DND-41 (cell line): Measurements from ENCODE around the gene DYSF.

Source experiments
- ATAC-seq: fragments of 200-7000 bp; cut with Tn5 transposase; 3 replicates; pipeline ENCODE4 v1.9.1; 2021; ENCODE audit warnings: low read depth; ENCODE audit not compliant: insufficient read depth
- DNase-seq: peaks from one replicate; pipeline ENCODE4 v3.0.0-alpha.2; 2020
- H2AFZ ChIP-seq: 2 replicates; pipeline ENCODE4 v1.6.0; 2012; ENCODE audit warnings: low read depth, low read length
- H3K27ac ChIP-seq: 2 replicates; pipeline ENCODE4 v1.5.1; 2012; ENCODE audit warnings: low read length, inconsistent platforms
- H3K27me3 ChIP-seq: fragments of 200-600 bp; sonication (generic); 2 replicates; pipeline ENCODE4 v1.6.0; 2012; ENCODE audit warnings: low read length, mild to moderate bottlenecking, inconsistent platforms; ENCODE audit not compliant: insufficient read depth, poor library complexity
- H3K36me3 ChIP-seq: 2 replicates; pipeline ENCODE4 v1.5.1; 2012; ENCODE audit warnings: low read length, inconsistent platforms; ENCODE audit not compliant: insufficient read depth
- H3K4me1 ChIP-seq: 2 replicates; pipeline ENCODE4 v1.5.1; 2012; ENCODE audit warnings: mild to moderate bottlenecking, low read length; ENCODE audit not compliant: insufficient read depth
- H3K4me2 ChIP-seq: 2 replicates; pipeline ENCODE4 v1.6.0; 2012; ENCODE audit warnings: mild to moderate bottlenecking, moderate library complexity, low read length, inconsistent platforms; ENCODE audit not compliant: insufficient read depth
- H3K4me3 ChIP-seq, 2 experiments: fragments of 200-600 bp in 1 of 2; shearing (Covaris generic) in 1 of 2; 2 replicates each; pipeline ENCODE4 v1.5.1; 2012 to 2016; ENCODE audit warnings: inconsistent platforms in 2 of 2, low read length in 2 of 2, mild to moderate bottlenecking in 2 of 2, low read depth in 1 of 2, moderate library complexity in 1 of 2
- H3K79me2 ChIP-seq: 2 replicates; pipeline ENCODE4 v1.6.0; 2012; ENCODE audit warnings: low read length, inconsistent platforms; ENCODE audit not compliant: insufficient read depth
- H3K9ac ChIP-seq: 2 replicates; pipeline ENCODE4 v1.6.0; 2012; ENCODE audit warnings: low read depth, mild to moderate bottlenecking, inconsistent platforms, low read length, moderate library complexity
- H3K9me3 ChIP-seq: 2 replicates; pipeline ENCODE4 v1.5.1; 2012; ENCODE audit warnings: low read length, moderate library complexity, mild to moderate bottlenecking, inconsistent platforms; ENCODE audit not compliant: insufficient read depth, severe bottlenecking
- H4K20me1 ChIP-seq: 2 replicates; pipeline ENCODE4 v1.6.0; 2012; ENCODE audit warnings: low read length; ENCODE audit not compliant: insufficient read depth
- CTCF ChIP-seq: IDR thresholded peaks from 2 replicates; pipeline ENCODE4 v1.5.1; 2012; ENCODE audit warnings: borderline replicate concordance, low read length, moderate library complexity, mild to moderate bottlenecking; ENCODE audit not compliant: poor library complexity, severe bottlenecking; ENCODE audit errors: extremely low read depth
- EZH2 ChIP-seq: IDR thresholded peaks from 3 replicates; pipeline ENCODE4 v1.6.1; 2012; ENCODE audit warnings: borderline replicate concordance, low read depth, mild to moderate bottlenecking, moderate library complexity, low read length, inconsistent platforms; ENCODE audit not compliant: severe bottlenecking

DYSF gene

GRCh38 chr2:71601136-71602114 is 148.1 kb downstream of the DYSF start:
- TF ChIP-seq EZH2 = no peak
- TF ChIP-seq CTCF = no peak

GRCh38 chr2:71602115-71602495 is 148.7 kb downstream of the DYSF start:
- H3K4me2 ChIP-seq = no peak overlapping the region
- ATAC-seq (no peak), DNase-seq (no peak)
- H4K20me1 ChIP-seq = no peaks in the 10 kb centered on the region
- H3K4me1 ChIP-seq = no peaks in the 10 kb centered on the region
- H3K27ac ChIP-seq = no peak overlapping the region
- no peaks in the 10 kb centered on the region for H3K79me2 ChIP-seq
- no peaks in the 10 kb centered on the region for H3K36me3 ChIP-seq
- no peak overlapping the region for H3K9ac ChIP-seq
- H3K27me3 ChIP-seq = peaks cover 19% of the 10 kb centered on the region
- H2AFZ ChIP-seq = no peak overlapping the region
- H3K9me3 ChIP-seq = no peaks in the 10 kb centered on the region
- H3K4me3 ChIP-seq = no peak overlapping the region
- TF ChIP-seq CTCF = no peak
- no peak for TF ChIP-seq EZH2

More at GRCh38 chr2:71601136-71602114, 148.1 kb downstream of the DYSF start:
- Histone ChIP-seq H3K4me3 (no peak overlapping the region), H3K4me2 (no peak overlapping the region), H3K27me3 (peaks cover 19% of the 10 kb centered on the region), H3K79me2 (no peaks in the 10 kb centered on the region), H3K27ac (no peak overlapping the region), H2AFZ (no peak overlapping the region), H3K36me3 (no peaks in the 10 kb centered on the region), H3K4me1 (no peaks in the 10 kb centered on the region), H4K20me1 (no peaks in the 10 kb centered on the region), H3K9ac (no peak overlapping the region), H3K9me3 (no peaks in the 10 kb centered on the region)
- DNase-seq = no peak
- no peak for ATAC-seq

DNA sequence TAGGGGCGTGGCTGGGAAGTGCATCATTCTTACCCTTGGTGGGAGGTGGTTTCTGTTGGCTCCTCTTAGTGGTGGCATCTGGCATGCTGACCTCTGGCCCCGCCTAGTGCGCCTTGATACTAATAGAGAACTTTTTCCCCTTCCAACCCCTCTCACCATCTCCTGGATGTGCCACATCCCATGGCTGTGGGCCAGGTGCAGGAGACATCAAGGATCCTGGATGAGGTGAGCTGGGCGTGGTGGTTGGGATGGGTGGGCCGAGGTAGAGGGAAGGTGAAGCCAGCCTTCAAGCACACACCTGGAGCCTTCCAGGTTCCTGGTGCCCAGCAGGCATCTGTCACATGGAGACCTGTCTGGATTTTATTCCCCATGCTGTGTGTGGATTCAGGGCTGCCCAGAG is 149.2 kb downstream of the DYSF start:
- Histone ChIP-seq H2AFZ (no peak overlapping the region), H3K27ac (no peak overlapping the region)
- no peak for ATAC-seq

More for the DNA sequence above, 149.2 kb downstream of the DYSF start:
- no peaks in the 10 kb centered on the region for H4K20me1 ChIP-seq
- TF ChIP-seq CTCF (no peak), EZH2 (no peak)
- H3K27me3 ChIP-seq = peaks cover 19% of the 10 kb centered on the region
- no peaks in the 10 kb centered on the region for H3K9me3 ChIP-seq
- DNase-seq = no peak
- H3K4me1 ChIP-seq = no peaks in the 10 kb centered on the region
- H3K4me3 ChIP-seq = no peak overlapping the region
- H3K79me2 ChIP-seq = no peaks in the 10 kb centered on the region
- no peak overlapping the region for H3K4me2 ChIP-seq
- no peak overlapping the region for H3K9ac ChIP-seq
- no peaks in the 10 kb centered on the region for H3K36me3 ChIP-seq
